ENCODE data around the gene GORASP1.

GORASP1 gene

GRCh38 chr3:39141171-39141995 is 34.0 kb upstream of the GORASP1 start:
- DNase-seq (ENCODE audit: low read depth in 2 of 2): no peak

- no peak for DNase-seq (ENCODE audit: low read depth in 2 of 2)
Observed at GRCh38 chr3:39140341-39140971, 33.0 kb upstream of the GORASP1 start.

GRCh38 chr3:39139442-39139841 is 32.0 kb upstream of the GORASP1 start:
- DNase-seq (ENCODE audit: low read depth in 2 of 2): no peak

GRCh38 chr3:39138804-39139415 is 31.5 kb upstream of the GORASP1 start:
- DNase-seq (ENCODE audit: low read depth in 2 of 2): no peak

GRCh38 chr3:39137991-39138803 is 30.8 kb upstream of the GORASP1 start:
- no peak for DNase-seq (ENCODE audit: low read depth in 2 of 2)

- no peak for DNase-seq (ENCODE audit: low read depth in 2 of 2)
Observed at GRCh38 chr3:39137435-39137936, 30.1 kb upstream of the GORASP1 start.

GRCh38 chr3:39136533-39137434 is 29.4 kb upstream of the GORASP1 start:
- no peak for DNase-seq (ENCODE audit: low read depth in 2 of 2)

- DNase-seq (ENCODE audit: low read depth in 2 of 2): no peak
Observed at GRCh38 chr3:39135170-39135805, 27.9 kb upstream of the GORASP1 start.

- DNase-seq (ENCODE audit: low read depth in 2 of 2): no peak
Observed at GRCh38 chr3:39134305-39134704, 26.9 kb upstream of the GORASP1 start.

- DNase-seq (ENCODE audit: low read depth in 2 of 2): no peak
Observed at GRCh38 chr3:39133822-39134221, 26.4 kb upstream of the GORASP1 start.

GRCh38 chr3:39133093-39133490 is 25.7 kb upstream of the GORASP1 start:
- DNase-seq (ENCODE audit: low read depth in 2 of 2): no peak

- no peak for DNase-seq (ENCODE audit: low read depth in 2 of 2)
Observed at GRCh38 chr3:39132096-39133092, 25.0 kb upstream of the GORASP1 start.

GRCh38 chr3:39130693-39131265 is 23.4 kb upstream of the GORASP1 start:
- no peak for DNase-seq (ENCODE audit: low read depth in 2 of 2)

- DNase-seq (ENCODE audit: low read depth in 2 of 2): no peak
Observed at GRCh38 chr3:39130026-39130425, 22.6 kb upstream of the GORASP1 start.

- DNase-seq (ENCODE audit: low read depth in 2 of 2): no peak
Observed at GRCh38 chr3:39128951-39129350, 21.5 kb upstream of the GORASP1 start.

- DNase-seq (ENCODE audit: low read depth in 2 of 2): no peak
Observed at GRCh38 chr3:39127908-39128304, 20.5 kb upstream of the GORASP1 start.

- DNase-seq (ENCODE audit: low read depth in 2 of 2): no peak
Observed at GRCh38 chr3:39127269-39127907, 20.0 kb upstream of the GORASP1 start.

- DNase-seq (ENCODE audit: low read depth in 2 of 2): no peak
Observed at GRCh38 chr3:39126532-39127071, 19.2 kb upstream of the GORASP1 start.

Measured in activated CD4-positive, alpha-beta T cell treated with anti-CD3 and anti-CD28 coated beads for 24 hours (primary cell).